H9 (cell line): ENCODE measurements around the gene ITGB2. TPM values are rescaled to one million over a fixed set of nuclear protein-coding genes. Genes with fewer than 3 reads are reported as not detected.

Experiments used
- DNase-seq: peaks from one replicate; pipeline ENCODE4 v3.0.0-alpha.2; 2017
- H2AFZ ChIP-seq: one replicate; pipeline ENCODE4 v1.6.1; 2013; ENCODE audit warnings: mild to moderate bottlenecking, low read length, control low read depth, moderate library complexity
- H2AK5ac ChIP-seq: 2 replicates; pipeline ENCODE4 v1.6.1; 2013; ENCODE audit warnings: low read length, control low read depth, mixed read lengths; ENCODE audit not compliant: insufficient read length
- H2BK120ac ChIP-seq: one replicate; pipeline ENCODE4 v1.6.1; 2013; ENCODE audit warnings: low read depth, mild to moderate bottlenecking, low read length, control low read depth, inconsistent platforms; ENCODE audit not compliant: poor library complexity, severe bottlenecking
- H2BK12ac ChIP-seq: 2 replicates; pipeline ENCODE4 v1.6.1; 2013; ENCODE audit warnings: low read length, control low read depth, mixed read lengths, low read depth; ENCODE audit not compliant: insufficient read length
- H2BK15ac ChIP-seq: 2 replicates; pipeline ENCODE4 v1.6.1; 2013; ENCODE audit warnings: low read depth, low read length, control low read depth
- H2BK20ac ChIP-seq: one replicate; pipeline ENCODE4 v1.6.1; 2013; ENCODE audit warnings: low read depth, mild to moderate bottlenecking, low read length, control low read depth, inconsistent platforms; ENCODE audit not compliant: poor library complexity, severe bottlenecking
- H2BK5ac ChIP-seq: 2 replicates; pipeline ENCODE4 v1.6.1; 2013; ENCODE audit warnings: low read length, control low read depth, mixed read lengths; ENCODE audit not compliant: insufficient read length
- H3K14ac ChIP-seq: 2 replicates; pipeline ENCODE4 v1.6.1; 2013; ENCODE audit warnings: low read length, control low read depth; ENCODE audit not compliant: insufficient read depth
- H3K18ac ChIP-seq: 2 replicates; pipeline ENCODE4 v1.6.1; 2013; ENCODE audit warnings: low read depth, mild to moderate bottlenecking, mixed read lengths, low read length, control low read depth; ENCODE audit not compliant: insufficient read length
- H3K23ac ChIP-seq: 2 replicates; pipeline ENCODE4 v1.6.1; 2013; ENCODE audit warnings: low read length, control low read depth, mixed read lengths, low read depth; ENCODE audit not compliant: insufficient read length
- H3K23me2 ChIP-seq: 2 replicates; pipeline ENCODE4 v1.6.1; 2013; ENCODE audit warnings: low read depth, mild to moderate bottlenecking, mixed read lengths, low read length, control low read depth; ENCODE audit not compliant: insufficient read length, poor library complexity, severe bottlenecking
- H3K27ac ChIP-seq: 2 replicates; pipeline ENCODE4 v1.5.1; 2013; ENCODE audit warnings: low read length, control low read depth, mixed read lengths, low read depth; ENCODE audit not compliant: insufficient read length
- H3K27me3 ChIP-seq: 2 replicates; pipeline ENCODE4 v1.6.1; 2013; ENCODE audit warnings: low read length, control low read depth, inconsistent platforms; ENCODE audit not compliant: insufficient read depth
- H3K4ac ChIP-seq: 2 replicates; pipeline ENCODE4 v1.6.1; 2013; ENCODE audit warnings: low read depth, mild to moderate bottlenecking, control low read depth, inconsistent platforms, low read length, moderate library complexity
- H3K4me1 ChIP-seq: 2 replicates; pipeline ENCODE4 v1.6.1; 2013; ENCODE audit warnings: low read length, control low read depth, inconsistent platforms; ENCODE audit not compliant: insufficient read depth
- H3K4me2 ChIP-seq: 2 replicates; pipeline ENCODE4 v1.6.1; 2013; ENCODE audit warnings: low read length, control low read depth, mixed read lengths; ENCODE audit not compliant: insufficient read length, insufficient read depth
- H3K56ac ChIP-seq: 2 replicates; pipeline ENCODE4 v1.6.1; 2013; ENCODE audit warnings: low read depth, mild to moderate bottlenecking, mixed read lengths, low read length, control low read depth; ENCODE audit not compliant: insufficient read length
- H3K79me1 ChIP-seq: 2 replicates; pipeline ENCODE4 v1.6.1; 2013; ENCODE audit warnings: low read depth, mild to moderate bottlenecking, moderate library complexity, low read length, control low read depth, inconsistent platforms; ENCODE audit not compliant: insufficient read depth, poor library complexity, severe bottlenecking
- H3K79me2 ChIP-seq: 2 replicates; pipeline ENCODE4 v1.6.1; 2013; ENCODE audit warnings: low read length, control low read depth, inconsistent platforms; ENCODE audit not compliant: insufficient read depth
- H3K9ac ChIP-seq: 2 replicates; pipeline ENCODE4 v1.6.1; 2013; ENCODE audit warnings: low read length, control low read depth, mixed read lengths; ENCODE audit not compliant: insufficient read length; ENCODE audit errors: extremely low read depth
- H3K9me3 ChIP-seq: one replicate; pipeline ENCODE4 v1.6.1; 2013; ENCODE audit warnings: low read depth, low read length, inconsistent platforms; ENCODE audit not compliant: control insufficient read depth
- H3T11ph ChIP-seq: one replicate; pipeline ENCODE4 v1.6.1; 2013; ENCODE audit warnings: mild to moderate bottlenecking, low read length, control low read depth, inconsistent platforms
- H4K20me1 ChIP-seq: one replicate; pipeline ENCODE4 v1.6.1; 2013; ENCODE audit not compliant: control insufficient read depth, insufficient read length, insufficient read depth
- H4K5ac ChIP-seq: 2 replicates; pipeline ENCODE4 v1.6.1; 2013; ENCODE audit warnings: low read depth, mild to moderate bottlenecking, mixed read lengths, low read length, control low read depth; ENCODE audit not compliant: insufficient read length
- H4K8ac ChIP-seq: replicated peaks from 2 replicates; pipeline ENCODE4 v1.6.1; 2013; ENCODE audit warnings: low read length, control low read depth, mixed read lengths, low read depth; ENCODE audit not compliant: insufficient read length
- H4K91ac ChIP-seq: 2 replicates; pipeline ENCODE4 v1.6.1; 2013; ENCODE audit warnings: low read depth, mild to moderate bottlenecking, moderate library complexity, mixed read lengths, low read length, control low read depth; ENCODE audit not compliant: insufficient read length
- H3K27ac Mint-ChIP-seq, 3 experiments: 2 replicates in 2 of 3; 3 replicates in 1 of 3; pipeline ENCODE4 v1.8.0; 2020 to 2021; ENCODE audit warnings: mixed read lengths in 3 of 3, mild to moderate bottlenecking in 1 of 3, moderate library complexity in 1 of 3
- H3K27me3 Mint-ChIP-seq: 2 replicates; pipeline ENCODE4 v1.8.0; 2021; ENCODE audit warnings: low read depth, mild to moderate bottlenecking, moderate library complexity, mixed read lengths
- H3K36me3 Mint-ChIP-seq, 3 experiments: 2 replicates in 2 of 3; 3 replicates in 1 of 3; pipeline ENCODE4 v1.8.0; 2020 to 2021; ENCODE audit warnings: low read depth in 3 of 3, mixed read lengths in 3 of 3; ENCODE audit not compliant: insufficient read depth in 1 of 3
- H3K4me1 Mint-ChIP-seq, 2 experiments: 2 replicates each; pipeline ENCODE4 v1.8.0; 2020; ENCODE audit warnings: mixed read lengths in 2 of 2
- H3K4me3 Mint-ChIP-seq, 2 experiments: 2 replicates in 1 of 2; 3 replicates in 1 of 2; pipeline ENCODE4 v1.8.0; 2020 to 2021; ENCODE audit warnings: mild to moderate bottlenecking in 2 of 2, mixed read lengths in 2 of 2, moderate library complexity in 1 of 2
- H3K9me3 Mint-ChIP-seq, 2 experiments: 2 replicates in 1 of 2; 3 replicates in 1 of 2; pipeline ENCODE4 v1.8.0; 2020; ENCODE audit warnings: mild to moderate bottlenecking in 2 of 2, mixed read lengths in 2 of 2, moderate library complexity in 1 of 2
- CTCF ChIP-seq: fragments of 200-600 bp; sonication (generic); conservative IDR thresholded peaks from 3 replicates; pipeline ENCODE4 v1.8.0; 2021; ENCODE audit warnings: antibody characterized with exemption, mild to moderate bottlenecking
- WGBS: extraction: QIAGEN DNeasy Blood & Tissue Kit; methylation state at CpG from one replicate; pipeline ENCODE4 v1.1.7; 2013; ENCODE audit warnings: missing lambda C conversion rate, low lambda C conversion rate, mixed read lengths; ENCODE audit not compliant: insufficient read length; ENCODE audit errors: extremely low coverage; 5-methylcytosine and 5-hydroxymethylcytosine counted together
- total RNA-seq: library from RNA; stranded (reverse); gene quantifications from 2 replicates; pipeline ENCODE4 v1.2.1, GENCODE V29; 2021

The ITGB2 gene
- total RNA-seq, 1 experiment from 2014 or later: 1.1 TPM

DNA sequence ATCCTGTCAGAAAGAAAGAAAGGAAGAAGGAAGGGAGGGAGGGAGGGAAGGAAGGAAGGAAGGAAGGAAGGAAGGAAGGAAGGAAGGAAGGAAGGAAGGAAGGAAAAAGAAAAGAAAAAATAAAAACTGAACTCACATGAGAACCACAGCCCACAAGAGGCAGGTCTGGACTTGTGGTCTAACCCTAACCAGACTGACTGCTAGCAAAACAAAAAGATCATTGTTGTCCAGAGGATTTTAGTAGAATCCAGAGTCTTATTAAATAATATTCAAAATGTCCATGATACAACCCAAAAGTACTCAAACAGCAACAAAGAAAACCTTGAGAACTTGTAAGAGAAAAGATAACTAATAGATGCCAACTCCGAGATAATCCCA is 4.7 kb upstream of the ITGB2 start:
- H3K18ac ChIP-seq: no peak overlapping the region
- H3K23me2 ChIP-seq: no peaks in the 10 kb centered on the region
- no peak overlapping the region for H4K8ac ChIP-seq
- H2BK120ac ChIP-seq: no peak overlapping the region
- no peak overlapping the region for H4K5ac ChIP-seq
- no peak overlapping the region for H4K91ac ChIP-seq
- Mint-ChIP-seq H3K27me3 (peaks cover 68% of the 10 kb centered on the region), H3K4me1 (peaks cover 29 to 49% of the 10 kb centered on the region in 2 experiments), H3K4me3 (no peak overlapping the region), H3K36me3 (no peaks in the 10 kb centered on the region; a peak in 1 of 7 replicates), H3K9me3 (peaks cover 2% of the 10 kb centered on the region in 2 experiments; a peak in 1 of 5 replicates), H3K27ac (no peak overlapping the region)
- H3K9ac ChIP-seq: no peak overlapping the region
- no peak overlapping the region for H2BK15ac ChIP-seq
- no peak overlapping the region for H2AFZ ChIP-seq
- H3K4ac ChIP-seq: no peak overlapping the region
- no peaks in the 10 kb centered on the region for H3K9me3 ChIP-seq
- WGBS: no CpG with 5 or more reads among the region's 1 CpG
- no peak for DNase-seq
- no peak overlapping the region for H3K27ac ChIP-seq
- no peaks in the 10 kb centered on the region for H3K79me2 ChIP-seq
- H3T11ph ChIP-seq: no peak overlapping the region
- no peak overlapping the region for H3K23ac ChIP-seq
- H3K4me1 ChIP-seq: peaks cover 3% of the 10 kb centered on the region; the same call in 1 of the 2 replicates
- H2BK12ac ChIP-seq: no peak overlapping the region
- no peak overlapping the region for H2BK5ac ChIP-seq
- no peaks in the 10 kb centered on the region for H3K79me1 ChIP-seq
- H2AK5ac ChIP-seq: no peak overlapping the region
- peaks cover 44% of the 10 kb centered on the region; the same call in 1 of the 2 replicates for H3K27me3 ChIP-seq
- no peak overlapping the region for H2BK20ac ChIP-seq
- H3K4me2 ChIP-seq: no peak overlapping the region
- TF ChIP-seq CTCF: no peak
- H4K20me1 ChIP-seq: no peaks in the 10 kb centered on the region
- H3K14ac ChIP-seq: no peak overlapping the region
- H3K56ac ChIP-seq: no peak overlapping the region
